Measurements from ENCODE around the gene HMG20A.

DNA sequence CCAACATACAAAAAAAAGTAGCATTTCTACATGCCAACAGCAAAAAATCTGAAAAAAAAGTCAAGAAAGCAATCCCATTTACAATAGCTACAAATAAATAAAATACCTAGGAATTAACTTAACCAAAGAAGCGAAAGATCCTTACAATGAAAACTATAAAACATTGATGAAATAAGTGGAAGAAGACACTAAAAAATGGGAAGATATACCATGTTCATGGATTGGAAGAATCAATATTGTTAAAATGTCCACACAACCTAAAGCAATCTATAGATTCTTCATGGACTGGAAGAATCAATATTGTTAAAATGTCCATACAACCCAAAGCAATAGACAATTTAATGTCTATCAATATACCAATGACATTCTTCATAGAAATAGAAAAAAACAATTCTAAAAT is 21.8 kb upstream of the HMG20A start:
- TF ChIP-seq POLR2A (IDR thresholded peaks at IDR 0.05) = no peak
- TF ChIP-seq, protein P1, sequence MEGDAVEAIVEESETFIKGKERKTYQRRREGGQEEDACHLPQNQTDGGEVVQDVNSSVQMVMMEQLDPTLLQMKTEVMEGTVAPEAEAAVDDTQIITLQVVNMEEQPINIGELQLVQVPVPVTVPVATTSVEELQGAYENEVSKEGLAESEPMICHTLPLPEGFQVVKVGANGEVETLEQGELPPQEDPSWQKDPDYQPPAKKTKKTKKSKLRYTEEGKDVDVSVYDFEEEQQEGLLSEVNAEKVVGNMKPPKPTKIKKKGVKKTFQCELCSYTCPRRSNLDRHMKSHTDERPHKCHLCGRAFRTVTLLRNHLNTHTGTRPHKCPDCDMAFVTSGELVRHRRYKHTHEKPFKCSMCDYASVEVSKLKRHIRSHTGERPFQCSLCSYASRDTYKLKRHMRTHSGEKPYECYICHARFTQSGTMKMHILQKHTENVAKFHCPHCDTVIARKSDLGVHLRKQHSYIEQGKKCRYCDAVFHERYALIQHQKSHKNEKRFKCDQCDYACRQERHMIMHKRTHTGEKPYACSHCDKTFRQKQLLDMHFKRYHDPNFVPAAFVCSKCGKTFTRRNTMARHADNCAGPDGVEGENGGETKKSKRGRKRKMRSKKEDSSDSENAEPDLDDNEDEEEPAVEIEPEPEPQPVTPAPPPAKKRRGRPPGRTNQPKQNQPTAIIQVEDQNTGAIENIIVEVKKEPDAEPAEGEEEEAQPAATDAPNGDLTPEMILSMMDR (IDR thresholded peaks at IDR 0.05 in 8 of 11, conservative IDR thresholded peaks at IDR 0.05 in 3 of 11) = no peak
